ENCODE measurements around the gene USP14.

The USP14 gene

GRCh38 chr18:199214-199613 lies 40.9 kb downstream of the USP14 start:
- Mint-ChIP-seq H3K27me3 (no peaks in the 10 kb centered on the region), H3K4me3 (no peak overlapping the region), H3K36me3 (ENCODE audit: low read depth) (peaks cover 73% of the 10 kb centered on the region)

GRCh38 chr18:199768-200167 lies 41.4 kb downstream of the USP14 start:
- Mint-ChIP-seq H3K4me1 (ENCODE audit: low read depth) (no peaks in the 10 kb centered on the region), H3K36me3 (ENCODE audit: low read depth) (peaks cover 76% of the 10 kb centered on the region), H3K9me3 (no peaks in the 10 kb centered on the region), H3K4me3 (no peak overlapping the region), H3K27me3 (no peaks in the 10 kb centered on the region), H3K27ac (no peak overlapping the region)

More at GRCh38 chr18:199214-199613, 40.9 kb downstream of the USP14 start:
- Mint-ChIP-seq H3K4me1 (ENCODE audit: low read depth) (no peaks in the 10 kb centered on the region), H3K9me3 (no peaks in the 10 kb centered on the region), H3K27ac (no peak overlapping the region)

GRCh38 chr18:210075-210474 lies 51.7 kb downstream of the USP14 start:
- Mint-ChIP-seq H3K36me3 (ENCODE audit: low read depth) (peaks cover 78% of the 10 kb centered on the region), H3K4me1 (ENCODE audit: low read depth) (no peaks in the 10 kb centered on the region), H3K27me3 (no peaks in the 10 kb centered on the region), H3K27ac (no peak overlapping the region), H3K9me3 (no peaks in the 10 kb centered on the region), H3K4me3 (no peak overlapping the region)

DNA sequence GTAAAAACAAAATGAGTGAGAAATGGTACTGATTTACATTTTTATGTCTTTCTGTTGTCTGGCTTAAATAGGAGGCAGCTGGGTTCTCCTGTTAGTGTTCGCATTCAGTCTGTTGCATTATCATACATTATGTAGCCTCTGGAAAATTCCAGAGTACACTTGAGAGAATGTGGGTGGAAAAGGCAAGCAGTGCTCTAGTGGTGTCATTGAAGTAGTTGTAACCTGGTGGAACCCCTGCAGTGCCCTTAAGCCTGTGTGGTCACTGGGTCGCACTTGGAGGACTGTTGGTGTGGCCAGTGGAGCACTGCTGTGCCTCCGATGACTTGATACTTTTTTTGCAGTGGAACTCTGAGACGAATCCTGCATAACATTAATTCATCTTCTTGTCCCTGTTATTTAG lies 52.4 kb downstream of the USP14 start:
- H3K27me3 Mint-ChIP-seq: no peaks in the 10 kb centered on the region
- H3K4me3 Mint-ChIP-seq: no peak overlapping the region
- no peaks in the 10 kb centered on the region for H3K4me1 Mint-ChIP-seq (ENCODE audit: low read depth)
- no peaks in the 10 kb centered on the region for H3K9me3 Mint-ChIP-seq
- peaks cover 78% of the 10 kb centered on the region for H3K36me3 Mint-ChIP-seq (ENCODE audit: low read depth)
- H3K27ac Mint-ChIP-seq: no peak overlapping the region

GRCh38 chr18:211582-211981 lies 53.2 kb downstream of the USP14 start:
- no peak overlapping the region for H3K27ac Mint-ChIP-seq
- H3K27me3 Mint-ChIP-seq: no peaks in the 10 kb centered on the region
- no peaks in the 10 kb centered on the region for H3K4me1 Mint-ChIP-seq (ENCODE audit: low read depth)
- peaks cover 77% of the 10 kb centered on the region for H3K36me3 Mint-ChIP-seq (ENCODE audit: low read depth)
- no peak overlapping the region for H3K4me3 Mint-ChIP-seq
- H3K9me3 Mint-ChIP-seq: no peaks in the 10 kb centered on the region

DNA sequence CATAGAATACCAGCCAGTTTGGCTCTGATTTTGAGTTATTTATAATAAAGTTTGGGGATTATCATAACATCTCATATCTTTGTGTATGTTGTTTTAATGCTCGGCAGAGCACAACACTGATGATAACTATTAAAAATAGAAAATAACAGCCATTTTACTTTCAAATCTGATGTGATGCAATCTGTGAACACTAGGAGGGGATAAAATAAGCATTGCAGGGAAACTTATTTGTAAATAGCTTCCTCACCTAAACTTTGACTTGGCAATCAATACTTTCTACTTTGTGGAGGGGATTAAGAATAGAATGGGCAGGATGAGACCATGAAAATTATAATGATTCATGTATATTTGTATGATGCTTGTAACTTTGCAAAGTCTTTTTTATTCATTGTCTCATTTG lies 54.4 kb downstream of the USP14 start:
- no peak overlapping the region for H3K27ac Mint-ChIP-seq
- H3K27me3 Mint-ChIP-seq: no peaks in the 10 kb centered on the region
- H3K4me1 Mint-ChIP-seq (ENCODE audit: low read depth): no peaks in the 10 kb centered on the region
- H3K4me3 Mint-ChIP-seq: no peak overlapping the region
- peaks cover 80% of the 10 kb centered on the region for H3K36me3 Mint-ChIP-seq (ENCODE audit: low read depth)
- no peaks in the 10 kb centered on the region for H3K9me3 Mint-ChIP-seq

- Mint-ChIP-seq H3K4me3 (no peak overlapping the region), H3K27ac (no peak overlapping the region), H3K9me3 (no peaks in the 10 kb centered on the region), H3K4me1 (ENCODE audit: low read depth) (no peaks in the 10 kb centered on the region), H3K36me3 (ENCODE audit: low read depth) (peaks cover 79% of the 10 kb centered on the region), H3K27me3 (no peaks in the 10 kb centered on the region)
These were observed 55.1 kb downstream of the USP14 start for GRCh38 chr18:213505-213904.

DNA sequence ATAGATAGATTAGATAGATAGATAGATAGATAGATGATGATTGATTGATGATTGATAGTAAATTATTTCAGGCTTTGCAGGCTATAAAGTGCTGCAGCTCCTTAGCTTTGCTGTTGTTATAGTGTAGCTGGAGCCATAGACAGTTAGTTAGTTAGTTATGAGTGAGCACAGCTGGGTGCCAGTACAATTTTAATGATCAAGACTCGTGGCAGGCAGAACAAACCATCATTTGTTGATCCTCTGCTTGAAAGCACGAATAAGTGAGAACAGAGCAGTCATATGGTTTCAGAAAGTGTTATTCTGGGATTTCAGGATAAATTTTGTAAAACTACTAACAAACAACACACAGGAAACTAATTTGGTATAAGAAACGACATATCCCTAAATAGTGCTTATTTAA lies 55.6 kb downstream of the USP14 start:
- Mint-ChIP-seq H3K27me3 (no peaks in the 10 kb centered on the region), H3K9me3 (no peaks in the 10 kb centered on the region), H3K4me3 (no peak overlapping the region), H3K36me3 (ENCODE audit: low read depth) (peaks cover 82% of the 10 kb centered on the region), H3K4me1 (ENCODE audit: low read depth) (no peaks in the 10 kb centered on the region), H3K27ac (no peak overlapping the region)

GRCh38 chr18:215448-216010 lies 57.2 kb downstream of the USP14 start:
- H3K9me3 Mint-ChIP-seq: no peaks in the 10 kb centered on the region
- no peak overlapping the region for H3K27ac Mint-ChIP-seq
- no peaks in the 10 kb centered on the region for H3K27me3 Mint-ChIP-seq
- H3K4me1 Mint-ChIP-seq (ENCODE audit: low read depth): no peaks in the 10 kb centered on the region
- H3K4me3 Mint-ChIP-seq: no peak overlapping the region
- peaks cover 74% of the 10 kb centered on the region for H3K36me3 Mint-ChIP-seq (ENCODE audit: low read depth)

- Mint-ChIP-seq H3K9me3 (no peaks in the 10 kb centered on the region), H3K36me3 (ENCODE audit: low read depth) (peaks cover 76% of the 10 kb centered on the region), H3K4me1 (ENCODE audit: low read depth) (no peaks in the 10 kb centered on the region), H3K4me3 (no peak overlapping the region), H3K27me3 (no peaks in the 10 kb centered on the region), H3K27ac (peak overlapping the region; percentile 49)
These were observed 59.4 kb downstream of the USP14 start for GRCh38 chr18:217532-218336.

GRCh38 chr18:220708-221107 lies 62.4 kb downstream of the USP14 start:
- peaks cover 77% of the 10 kb centered on the region for H3K36me3 Mint-ChIP-seq (ENCODE audit: low read depth)
- no peak overlapping the region for H3K4me3 Mint-ChIP-seq
- no peaks in the 10 kb centered on the region for H3K9me3 Mint-ChIP-seq
- H3K27me3 Mint-ChIP-seq: no peaks in the 10 kb centered on the region
- H3K27ac Mint-ChIP-seq: no peak overlapping the region
- no peaks in the 10 kb centered on the region for H3K4me1 Mint-ChIP-seq (ENCODE audit: low read depth)

GRCh38 chr18:225745-226144 lies 67.4 kb downstream of the USP14 start:
- Mint-ChIP-seq H3K36me3 (ENCODE audit: low read depth) (peaks cover 75% of the 10 kb centered on the region), H3K27ac (no peak overlapping the region), H3K4me1 (ENCODE audit: low read depth) (no peaks in the 10 kb centered on the region), H3K9me3 (no peaks in the 10 kb centered on the region), H3K27me3 (no peaks in the 10 kb centered on the region), H3K4me3 (no peak overlapping the region)

DNA sequence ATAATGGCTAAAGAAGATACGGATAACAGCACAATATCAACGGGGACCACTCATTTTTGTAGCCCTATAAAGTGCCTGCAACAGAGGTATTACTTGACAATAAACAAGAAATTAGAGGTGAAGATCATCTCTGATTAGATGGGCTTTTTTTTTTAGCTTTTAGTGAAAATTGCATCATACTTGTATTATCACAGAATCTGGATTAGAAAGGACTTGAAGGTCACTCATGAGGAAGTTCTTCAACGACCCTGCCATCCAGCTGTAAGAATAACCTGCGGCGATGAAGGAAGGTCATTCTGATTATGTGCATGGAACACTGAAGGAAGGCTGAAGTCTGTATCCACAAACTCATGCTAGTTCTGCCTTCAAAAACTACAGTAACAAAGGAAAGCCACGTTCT lies 69.0 kb downstream of the USP14 start:
- Mint-ChIP-seq H3K36me3 (ENCODE audit: low read depth) (peaks cover 66% of the 10 kb centered on the region), H3K4me3 (no peak overlapping the region), H3K27me3 (no peaks in the 10 kb centered on the region), H3K4me1 (ENCODE audit: low read depth) (no peaks in the 10 kb centered on the region), H3K9me3 (no peaks in the 10 kb centered on the region), H3K27ac (no peak overlapping the region)

- no peaks in the 10 kb centered on the region for H3K9me3 Mint-ChIP-seq
- H3K27ac Mint-ChIP-seq: no peak overlapping the region
- H3K4me1 Mint-ChIP-seq (ENCODE audit: low read depth): no peaks in the 10 kb centered on the region
- no peaks in the 10 kb centered on the region for H3K27me3 Mint-ChIP-seq
- peaks cover 65% of the 10 kb centered on the region for H3K36me3 Mint-ChIP-seq (ENCODE audit: low read depth)
- no peak overlapping the region for H3K4me3 Mint-ChIP-seq
These were observed 69.5 kb downstream of the USP14 start for GRCh38 chr18:227902-228301.

- H3K36me3 Mint-ChIP-seq (ENCODE audit: low read depth): peaks cover 60% of the 10 kb centered on the region
- no peaks in the 10 kb centered on the region for H3K27me3 Mint-ChIP-seq
- H3K4me1 Mint-ChIP-seq (ENCODE audit: low read depth): no peaks in the 10 kb centered on the region
- H3K27ac Mint-ChIP-seq: no peak overlapping the region
- H3K9me3 Mint-ChIP-seq: no peaks in the 10 kb centered on the region
- H3K4me3 Mint-ChIP-seq: no peak overlapping the region
These were observed 70.2 kb downstream of the USP14 start for GRCh38 chr18:228586-228985.

DNA sequence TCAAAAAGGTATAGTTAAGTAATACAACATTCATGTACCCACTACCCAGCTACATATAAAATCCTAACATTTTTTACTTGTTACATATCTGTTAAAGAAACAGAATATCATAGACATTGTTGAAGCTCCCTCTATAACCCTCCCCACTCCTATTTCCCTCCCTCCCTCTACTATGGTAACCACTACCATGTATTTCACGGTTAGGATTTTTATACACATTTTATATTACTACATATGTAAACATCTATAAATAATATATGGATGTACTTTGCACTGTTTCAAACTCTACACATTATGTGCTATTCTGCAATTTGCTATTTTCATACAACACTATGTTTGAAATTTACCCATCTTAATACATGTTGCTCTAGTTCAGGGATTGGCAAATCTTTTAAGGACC lies 73.2 kb downstream of the USP14 start:
- H3K36me3 Mint-ChIP-seq (ENCODE audit: low read depth): peaks cover 52% of the 10 kb centered on the region
- H3K4me3 Mint-ChIP-seq: no peak overlapping the region
- H3K4me1 Mint-ChIP-seq (ENCODE audit: low read depth): no peaks in the 10 kb centered on the region
- no peaks in the 10 kb centered on the region for H3K27me3 Mint-ChIP-seq
- H3K9me3 Mint-ChIP-seq: no peaks in the 10 kb centered on the region
- H3K27ac Mint-ChIP-seq: no peak overlapping the region

Data from stimulated activated naive CD8-positive, alpha-beta T cell treated with anti-CD3 and anti-CD28 coated beads, Interleukin-15, Interleukin-2, amounts not matched to agents 100 ng/mL and 50 ng/mL, for 24 hours (primary cell).